ENCODE results near the gene SS18.

The SS18 gene

GRCh38 chr18:25990473-25990872 lies 99.9 kb downstream of the SS18 start:
- no peak for DNase-seq (ENCODE audit: low read depth)
- TF ChIP-seq, protein P1, sequence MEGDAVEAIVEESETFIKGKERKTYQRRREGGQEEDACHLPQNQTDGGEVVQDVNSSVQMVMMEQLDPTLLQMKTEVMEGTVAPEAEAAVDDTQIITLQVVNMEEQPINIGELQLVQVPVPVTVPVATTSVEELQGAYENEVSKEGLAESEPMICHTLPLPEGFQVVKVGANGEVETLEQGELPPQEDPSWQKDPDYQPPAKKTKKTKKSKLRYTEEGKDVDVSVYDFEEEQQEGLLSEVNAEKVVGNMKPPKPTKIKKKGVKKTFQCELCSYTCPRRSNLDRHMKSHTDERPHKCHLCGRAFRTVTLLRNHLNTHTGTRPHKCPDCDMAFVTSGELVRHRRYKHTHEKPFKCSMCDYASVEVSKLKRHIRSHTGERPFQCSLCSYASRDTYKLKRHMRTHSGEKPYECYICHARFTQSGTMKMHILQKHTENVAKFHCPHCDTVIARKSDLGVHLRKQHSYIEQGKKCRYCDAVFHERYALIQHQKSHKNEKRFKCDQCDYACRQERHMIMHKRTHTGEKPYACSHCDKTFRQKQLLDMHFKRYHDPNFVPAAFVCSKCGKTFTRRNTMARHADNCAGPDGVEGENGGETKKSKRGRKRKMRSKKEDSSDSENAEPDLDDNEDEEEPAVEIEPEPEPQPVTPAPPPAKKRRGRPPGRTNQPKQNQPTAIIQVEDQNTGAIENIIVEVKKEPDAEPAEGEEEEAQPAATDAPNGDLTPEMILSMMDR (IDR thresholded peaks at IDR 0.05; ENCODE audit: insufficient read depth, low read depth, low read length, missing control alignments), result no peak

GRCh38 chr18:25985707-25986394 lies 104.6 kb downstream of the SS18 start:
- TF ChIP-seq, protein P1 (IDR thresholded peaks at IDR 0.05; ENCODE audit: insufficient read depth, low read depth, low read length, missing control alignments), result no peak
- DNase-seq (ENCODE audit: low read depth), result no peak
- no peak overlapping the region for H3K4me3 ChIP-seq (ENCODE audit: low read length)

More at GRCh38 chr18:25990473-25990872, 99.9 kb downstream of the SS18 start:
- H3K4me3 ChIP-seq (ENCODE audit: low read length), result no peak overlapping the region

- H3K4me3 ChIP-seq (ENCODE audit: low read length), result no peak overlapping the region
- DNase-seq (ENCODE audit: low read depth), result no peak
- TF ChIP-seq, protein P1 (IDR thresholded peaks at IDR 0.05; ENCODE audit: insufficient read depth, low read depth, low read length, missing control alignments), result no peak
Measured at GRCh38 chr18:25983730-25984129, 106.7 kb downstream of the SS18 start.

DNA sequence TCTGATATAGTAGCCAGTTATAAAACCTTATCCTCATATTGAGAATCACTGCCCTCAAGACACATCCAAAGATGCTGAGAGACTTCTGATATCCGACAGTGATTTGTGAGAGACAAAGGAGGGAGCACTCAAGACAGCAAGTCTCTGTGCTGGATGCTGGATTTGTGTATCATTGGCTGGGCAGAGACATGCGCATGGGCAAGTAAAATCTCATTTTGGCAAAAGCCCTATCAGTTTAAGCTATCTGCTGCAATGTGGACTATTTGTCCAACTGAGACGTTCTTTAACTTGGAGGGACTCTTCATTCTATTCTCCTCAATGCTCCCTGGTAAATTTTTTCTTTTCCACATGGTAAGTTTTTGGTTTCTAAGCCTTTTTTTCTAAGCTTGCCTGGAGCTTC lies 107.5 kb downstream of the SS18 start:
- no peak overlapping the region for H3K4me3 ChIP-seq (ENCODE audit: low read length)
- TF ChIP-seq, protein P1 (IDR thresholded peaks at IDR 0.05; ENCODE audit: insufficient read depth, low read depth, low read length, missing control alignments), result no peak
- DNase-seq (ENCODE audit: low read depth), result no peak

DNA sequence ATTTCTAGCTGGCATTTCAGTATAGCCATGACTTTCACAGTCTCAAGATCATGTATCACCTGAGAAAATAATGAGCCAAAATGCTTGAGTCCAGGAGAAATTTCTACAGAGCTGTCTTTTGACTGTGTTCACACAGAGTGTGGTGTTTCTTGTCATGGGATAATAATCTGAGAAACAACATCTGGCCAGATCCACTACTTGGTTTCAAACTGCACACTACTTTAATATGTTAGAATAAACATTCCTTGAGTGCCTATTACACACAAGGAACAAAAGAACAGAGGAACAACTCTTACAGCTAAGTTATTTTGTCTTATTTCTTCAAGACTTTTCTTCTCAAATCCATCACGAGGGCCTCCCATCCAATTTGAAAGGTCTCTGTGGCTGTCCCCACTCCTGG lies 108.3 kb downstream of the SS18 start:
- DNase-seq (ENCODE audit: low read depth), result no peak
- H3K4me3 ChIP-seq (ENCODE audit: low read length), result no peak overlapping the region
- TF ChIP-seq, protein P1 (IDR thresholded peaks at IDR 0.05; ENCODE audit: insufficient read depth, low read depth, low read length, missing control alignments), result no peak

GRCh38 chr18:25979369-25980040 lies 110.9 kb downstream of the SS18 start:
- DNase-seq (ENCODE audit: low read depth), result no peak
- TF ChIP-seq, protein P1 (IDR thresholded peaks at IDR 0.05; ENCODE audit: insufficient read depth, low read depth, low read length, missing control alignments), result no peak
- no peak overlapping the region for H3K4me3 ChIP-seq (ENCODE audit: low read length)
